Kidney epithelial cell (primary cell): ENCODE data around the gene RNU4-1. TPM values are rescaled to one million over a fixed set of nuclear protein-coding genes. Genes with fewer than 3 reads are reported as not detected.
"Not testable (repeated sequence)": the region's sequence is repeated elsewhere in the genome, so short reads cannot be mapped to it uniquely, and the experiment has no call there.

Experiments
- DNase-seq: peaks from one replicate; pipeline ENCODE4 v3.0.0-alpha.2; 2010; ENCODE audit warnings: low read depth
- H3K27me3 ChIP-seq: 2 replicates; pipeline ENCODE4 v1.6.0; 2011; ENCODE audit warnings: low read length; ENCODE audit not compliant: control insufficient read depth, insufficient read depth
- H3K36me3 ChIP-seq: 2 replicates; pipeline ENCODE4 v1.5.1; 2011; ENCODE audit warnings: low read length; ENCODE audit not compliant: control insufficient read depth, insufficient read depth
- H3K4me3 ChIP-seq: 2 replicates; pipeline ENCODE4 v1.5.1; 2011; ENCODE audit warnings: low read depth, mild to moderate bottlenecking, control low read depth, low read length
- total RNA-seq: library from RNA; depleted of rRNA; stranded (reverse); fragments of >200 nt; gene quantifications from 2 replicates; pipeline ENCODE4 v1.2.3, GENCODE V29; 2015
- TF ChIP-seq, protein P1 (sequence below): IDR thresholded peaks from 2 replicates; pipeline ENCODE4 v1.5.1; 2011; ENCODE audit warnings: mild to moderate bottlenecking, moderate library complexity, low read length, control low read depth, inconsistent platforms; ENCODE audit not compliant: insufficient read depth, poor library complexity, severe bottlenecking

Gene RNU4-1
- total RNA-seq: under 0.01 TPM in 1 of 2 replicates, not detected in the other

DNA sequence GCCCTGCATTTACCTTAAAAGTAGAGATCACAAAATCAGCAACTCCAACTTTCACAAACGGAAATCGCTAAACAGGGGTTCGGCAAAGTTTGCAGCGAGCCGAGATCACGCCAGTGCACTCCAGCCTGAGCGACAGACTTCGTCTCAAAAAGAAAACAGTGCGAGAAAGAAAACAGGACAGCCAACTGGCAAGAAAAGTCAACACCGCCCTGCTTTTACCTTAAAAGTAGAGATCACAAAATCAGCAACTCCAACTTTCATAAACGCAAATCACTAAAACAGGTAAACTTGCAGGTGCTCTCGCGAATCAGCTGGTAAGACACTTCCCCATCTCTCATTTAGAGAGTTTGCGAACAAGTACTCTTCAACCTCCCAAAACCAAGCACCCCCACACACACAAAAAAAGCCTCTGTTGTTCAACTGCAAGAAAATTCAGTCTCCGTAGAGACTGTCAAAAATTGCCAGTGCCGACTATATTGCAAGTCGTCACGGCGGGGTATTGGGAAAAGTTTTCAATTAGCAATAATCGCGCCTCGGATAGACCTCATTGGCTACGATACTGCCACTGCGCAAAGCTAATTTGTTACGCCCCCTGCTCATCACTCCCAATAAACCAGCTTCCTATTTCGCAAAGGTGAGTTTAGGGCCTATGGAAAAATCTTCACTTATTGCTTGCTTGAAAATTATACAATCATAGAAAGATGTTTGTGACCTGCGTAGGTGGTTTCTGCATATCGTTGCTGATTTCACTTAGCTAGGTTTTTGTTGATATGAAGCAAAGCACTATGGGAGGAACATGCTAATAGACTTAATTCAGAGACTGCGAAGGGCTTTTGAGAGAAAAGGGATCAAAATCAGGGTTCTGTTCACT is at the start of gene RNU4-1:
Gene RNU4-1 (minus strand): TSS at position 577 of the 871 bp plus-strand sequence.
- DNase-seq: peak; percentile 88
- TF ChIP-seq, protein P1, sequence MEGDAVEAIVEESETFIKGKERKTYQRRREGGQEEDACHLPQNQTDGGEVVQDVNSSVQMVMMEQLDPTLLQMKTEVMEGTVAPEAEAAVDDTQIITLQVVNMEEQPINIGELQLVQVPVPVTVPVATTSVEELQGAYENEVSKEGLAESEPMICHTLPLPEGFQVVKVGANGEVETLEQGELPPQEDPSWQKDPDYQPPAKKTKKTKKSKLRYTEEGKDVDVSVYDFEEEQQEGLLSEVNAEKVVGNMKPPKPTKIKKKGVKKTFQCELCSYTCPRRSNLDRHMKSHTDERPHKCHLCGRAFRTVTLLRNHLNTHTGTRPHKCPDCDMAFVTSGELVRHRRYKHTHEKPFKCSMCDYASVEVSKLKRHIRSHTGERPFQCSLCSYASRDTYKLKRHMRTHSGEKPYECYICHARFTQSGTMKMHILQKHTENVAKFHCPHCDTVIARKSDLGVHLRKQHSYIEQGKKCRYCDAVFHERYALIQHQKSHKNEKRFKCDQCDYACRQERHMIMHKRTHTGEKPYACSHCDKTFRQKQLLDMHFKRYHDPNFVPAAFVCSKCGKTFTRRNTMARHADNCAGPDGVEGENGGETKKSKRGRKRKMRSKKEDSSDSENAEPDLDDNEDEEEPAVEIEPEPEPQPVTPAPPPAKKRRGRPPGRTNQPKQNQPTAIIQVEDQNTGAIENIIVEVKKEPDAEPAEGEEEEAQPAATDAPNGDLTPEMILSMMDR: no peak
- Histone ChIP-seq H3K4me3 (peak within 1 kb of the TSS; percentile 34), H3K27me3 (no peaks in the 10 kb centered on the region), H3K36me3 (no peaks in the 10 kb centered on the region)

DNA sequence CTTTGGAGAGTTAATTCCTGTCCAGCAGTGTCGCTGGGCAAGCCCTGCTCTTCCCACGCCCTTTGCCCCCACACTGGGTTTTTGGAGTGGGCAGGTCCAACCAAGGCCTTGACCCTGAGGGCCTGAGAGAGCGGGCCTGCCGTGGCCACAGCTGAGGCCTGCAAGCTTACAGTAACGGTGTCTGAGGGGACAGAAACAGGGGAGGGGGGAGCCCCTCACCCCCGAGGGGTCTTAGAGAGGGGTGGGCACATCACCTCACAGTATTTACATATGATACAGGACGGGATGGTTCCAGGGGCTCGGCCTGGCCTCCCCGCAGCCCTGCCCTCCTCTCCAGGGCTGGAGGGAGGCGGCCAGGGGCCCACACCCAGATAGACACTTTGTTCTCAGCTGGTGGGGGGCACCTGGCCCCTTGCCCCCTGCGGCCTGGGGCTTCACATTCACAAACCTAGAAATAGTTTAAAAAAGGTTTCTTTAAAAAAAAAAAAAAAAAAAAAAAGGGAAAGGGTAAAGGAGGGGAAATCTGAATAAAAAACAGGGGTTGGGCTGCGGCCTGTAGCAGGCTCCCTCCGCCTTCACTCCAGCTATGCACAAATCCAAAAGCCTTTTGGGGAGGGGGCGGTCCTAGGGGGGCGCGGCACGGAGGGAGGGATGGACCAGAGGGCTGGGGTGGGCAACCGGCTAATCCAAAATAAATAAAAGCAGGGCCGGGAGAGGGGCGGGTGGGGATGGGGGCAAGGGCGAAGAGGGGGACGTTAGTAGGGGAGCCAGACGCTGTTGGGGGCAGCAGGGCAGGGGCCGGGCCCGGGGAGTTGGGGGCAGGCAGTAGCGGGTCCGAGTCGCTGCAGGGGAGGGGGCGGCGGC is 49.4 kb upstream of the RNU4-1 start:
- TF ChIP-seq, protein P1: no peak
- H3K36me3 ChIP-seq: no peaks in the 10 kb centered on the region
- H3K4me3 ChIP-seq: no peak overlapping the region
- no peak for DNase-seq
- no peaks in the 10 kb centered on the region for H3K27me3 ChIP-seq

DNA sequence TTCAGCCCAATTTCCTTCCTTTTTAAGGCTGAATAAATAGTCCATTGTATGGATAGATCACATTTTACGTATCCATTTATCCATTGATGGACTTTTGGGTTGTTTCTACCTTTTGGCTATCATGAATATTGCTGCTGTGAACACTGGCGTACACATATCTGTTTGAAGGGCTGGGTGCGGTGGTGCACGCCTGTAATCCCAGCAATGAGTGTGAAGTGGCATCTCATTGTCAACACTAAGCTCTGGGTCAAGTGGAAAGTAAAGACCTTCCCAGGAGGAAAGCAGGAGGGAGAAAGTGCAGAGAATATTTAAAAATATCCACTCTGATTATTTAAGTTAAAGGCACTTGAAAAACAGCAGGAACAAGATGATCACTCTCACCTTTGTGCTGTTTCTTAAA is 46.2 kb upstream of the RNU4-1 start:
- TF ChIP-seq, protein P1: no peak
- no peaks in the 10 kb centered on the region for H3K36me3 ChIP-seq
- H3K27me3 ChIP-seq: no peaks in the 10 kb centered on the region
- H3K4me3 ChIP-seq: no peak overlapping the region
- DNase-seq: no peak

DNA sequence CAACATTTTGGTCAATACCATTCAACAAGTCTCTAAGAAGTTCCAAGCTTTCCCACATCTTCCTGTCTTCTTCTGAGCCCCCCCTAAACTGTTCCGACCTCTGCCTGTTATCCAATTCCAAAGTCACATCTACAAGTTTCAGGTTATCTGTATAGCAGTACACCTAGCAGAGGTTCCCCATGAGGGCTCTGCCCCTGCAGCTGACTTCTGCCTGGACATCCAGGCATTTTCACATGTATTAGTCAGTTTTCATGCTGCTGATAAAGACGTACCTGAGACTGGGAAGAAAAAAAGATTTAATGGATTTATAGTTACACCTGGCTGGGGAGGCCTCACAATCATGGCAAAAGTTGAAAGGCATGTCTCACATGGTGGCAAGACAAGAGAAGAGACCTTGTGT is 44.7 kb upstream of the RNU4-1 start:
- TF ChIP-seq, protein P1: no peak
- Histone ChIP-seq H3K27me3 (no peaks in the 10 kb centered on the region), H3K36me3 (no peaks in the 10 kb centered on the region), H3K4me3 (no peak overlapping the region)
- DNase-seq: no peak

DNA sequence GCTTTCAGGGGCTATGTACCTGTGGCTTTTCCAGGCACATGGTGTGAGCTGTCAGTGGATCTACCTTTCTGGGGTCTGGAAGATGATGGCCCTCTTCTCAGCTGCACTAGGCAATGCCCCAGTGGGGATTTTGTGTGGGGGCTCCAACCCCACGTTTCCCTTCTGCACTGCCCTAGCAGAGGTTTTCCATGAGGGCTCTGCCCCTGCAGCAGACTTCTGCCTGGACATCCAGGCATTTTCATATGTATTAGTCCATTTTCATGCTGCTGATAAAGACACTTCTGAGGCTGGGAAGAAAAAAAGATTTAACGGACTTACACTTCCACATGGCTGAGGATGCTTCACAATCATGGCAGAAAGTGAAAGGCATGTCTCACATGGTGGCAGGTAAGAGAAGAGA is 43.4 kb upstream of the RNU4-1 start:
- not testable (repeated sequence) for H3K36me3 ChIP-seq, H3K27me3 ChIP-seq, H3K4me3 ChIP-seq, DNase-seq

DNA sequence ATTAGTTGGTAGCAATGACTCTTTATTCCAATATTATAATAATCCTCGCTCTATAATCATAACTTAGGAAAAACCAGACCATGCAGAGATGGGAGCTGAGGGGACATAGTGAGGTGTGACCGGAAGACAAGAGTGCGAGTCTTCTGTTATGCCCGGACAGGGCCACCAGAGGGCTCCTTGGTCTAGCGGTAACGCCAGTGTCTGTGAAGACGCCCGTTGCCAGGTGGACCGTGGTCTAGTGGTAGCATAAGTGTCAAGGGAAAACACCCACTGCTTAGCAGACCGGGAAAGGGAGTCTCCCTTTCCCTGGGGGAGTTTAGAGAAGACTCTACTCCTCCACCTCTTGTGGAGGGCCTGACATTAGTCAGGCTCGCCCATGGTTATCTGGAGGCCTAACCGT is 42.4 kb upstream of the RNU4-1 start:
- TF ChIP-seq, protein P1: peak; percentile 64
- not testable (repeated sequence) for H3K4me3 ChIP-seq, H3K36me3 ChIP-seq, H3K27me3 ChIP-seq
- peak; percentile 34 for DNase-seq
